ENCODE data around the gene RABGEF1. TPM values are rescaled to one million over a fixed set of nuclear protein-coding genes. Genes with fewer than 3 reads are reported as not detected.
A peak's percentile ranks its signal among the peaks of the same experiment; 100 is the strongest.

The RABGEF1 gene
- polyA plus RNA-seq, 3 donors = 13.6 to 17.3 (median 17.1) TPM

DNA sequence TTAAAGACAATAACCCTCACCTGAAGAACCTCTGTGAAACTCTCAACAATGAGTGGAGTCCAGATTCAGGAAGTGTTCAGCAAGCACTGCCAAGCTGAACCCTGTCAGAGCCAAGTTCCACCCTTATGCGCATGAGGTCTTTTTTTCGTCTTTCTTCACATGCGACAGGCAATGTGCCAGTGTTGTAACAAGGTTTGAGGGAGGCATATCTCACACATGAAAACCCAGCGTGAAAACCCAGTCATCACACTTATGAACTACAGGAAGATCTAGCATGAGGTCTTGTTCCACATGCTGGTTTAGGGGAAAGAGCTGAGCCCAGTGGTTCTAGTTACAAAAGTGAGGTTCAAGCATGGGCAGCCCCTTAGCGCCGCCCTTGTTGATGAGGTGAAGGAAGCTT lies 49.7 kb downstream of the RABGEF1 start:
- Mint-ChIP-seq H3K4me1 (no peaks in the 10 kb centered on the region), H3K9me3 (peaks cover 0 to 3% (median 0%) of the 10 kb centered on the region in 7 donors), H3K4me3 (no peak overlapping the region), H3K27ac (peak overlapping the region in 1 of 7 donors; percentile 3), H3K36me3 (peaks cover 72 to 91% of the 10 kb centered on the region in 2 donors), H3K27me3 (ENCODE audit: low read depth in 3 of 3) (peaks cover 0 to 2% (median 2%) of the 10 kb centered on the region in 3 donors)
- no peak for DNase-seq
- WGBS (ENCODE audit: insufficient coverage) = 100% methylated on average over 1 of the region's 6 CpGs
- Histone ChIP-seq H2AFZ (ENCODE audit: insufficient read depth, low read depth, low read length, poor library complexity, severe bottlenecking) (no peak overlapping the region), H3K79me2 (ENCODE audit: insufficient read depth, low read length) (no peaks in the 10 kb centered on the region), H3K9ac (ENCODE audit: insufficient read depth, low read length, poor library complexity, severe bottlenecking) (no peak overlapping the region), H3K9me3 (replicated peaks in 1 of 2; ENCODE audit: control insufficient read depth in 1 of 2, insufficient read depth in 1 of 2, low read length in 2 of 2) (no peaks in the 10 kb centered on the region), H3K27ac (ENCODE audit: low read depth in 1 of 2, low read length in 2 of 2) (no peak overlapping the region), H3K36me3 (replicated peaks in 1 of 2; ENCODE audit: control insufficient read depth in 1 of 2, insufficient read depth in 2 of 2, low read length in 2 of 2) (peaks cover 43 to 94% of the 10 kb centered on the region in 2 donors), H3K4me1 (ENCODE audit: control insufficient read depth in 1 of 2, insufficient read depth in 2 of 2, low read length in 2 of 2) (no peaks in the 10 kb centered on the region), H3K4me2 (replicated peaks; ENCODE audit: extremely low read depth, low read length, poor library complexity, severe bottlenecking) (no peak overlapping the region), H4K20me1 (ENCODE audit: insufficient read depth, low read length) (no peaks in the 10 kb centered on the region), H3K27me3 (ENCODE audit: control insufficient read depth in 2 of 2, insufficient read depth in 2 of 2, low read length in 2 of 2) (no peaks in the 10 kb centered on the region), H3K4me3 (replicated peaks in 1 of 3; ENCODE audit: low read depth in 2 of 3, low read length in 3 of 3) (no peak overlapping the region)
- intact Hi-C loops (cut with micrococcal nuclease) = no loop called here
- TF ChIP-seq, protein P1, sequence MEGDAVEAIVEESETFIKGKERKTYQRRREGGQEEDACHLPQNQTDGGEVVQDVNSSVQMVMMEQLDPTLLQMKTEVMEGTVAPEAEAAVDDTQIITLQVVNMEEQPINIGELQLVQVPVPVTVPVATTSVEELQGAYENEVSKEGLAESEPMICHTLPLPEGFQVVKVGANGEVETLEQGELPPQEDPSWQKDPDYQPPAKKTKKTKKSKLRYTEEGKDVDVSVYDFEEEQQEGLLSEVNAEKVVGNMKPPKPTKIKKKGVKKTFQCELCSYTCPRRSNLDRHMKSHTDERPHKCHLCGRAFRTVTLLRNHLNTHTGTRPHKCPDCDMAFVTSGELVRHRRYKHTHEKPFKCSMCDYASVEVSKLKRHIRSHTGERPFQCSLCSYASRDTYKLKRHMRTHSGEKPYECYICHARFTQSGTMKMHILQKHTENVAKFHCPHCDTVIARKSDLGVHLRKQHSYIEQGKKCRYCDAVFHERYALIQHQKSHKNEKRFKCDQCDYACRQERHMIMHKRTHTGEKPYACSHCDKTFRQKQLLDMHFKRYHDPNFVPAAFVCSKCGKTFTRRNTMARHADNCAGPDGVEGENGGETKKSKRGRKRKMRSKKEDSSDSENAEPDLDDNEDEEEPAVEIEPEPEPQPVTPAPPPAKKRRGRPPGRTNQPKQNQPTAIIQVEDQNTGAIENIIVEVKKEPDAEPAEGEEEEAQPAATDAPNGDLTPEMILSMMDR (IDR thresholded peaks at IDR 0.05) = no peak

DNA sequence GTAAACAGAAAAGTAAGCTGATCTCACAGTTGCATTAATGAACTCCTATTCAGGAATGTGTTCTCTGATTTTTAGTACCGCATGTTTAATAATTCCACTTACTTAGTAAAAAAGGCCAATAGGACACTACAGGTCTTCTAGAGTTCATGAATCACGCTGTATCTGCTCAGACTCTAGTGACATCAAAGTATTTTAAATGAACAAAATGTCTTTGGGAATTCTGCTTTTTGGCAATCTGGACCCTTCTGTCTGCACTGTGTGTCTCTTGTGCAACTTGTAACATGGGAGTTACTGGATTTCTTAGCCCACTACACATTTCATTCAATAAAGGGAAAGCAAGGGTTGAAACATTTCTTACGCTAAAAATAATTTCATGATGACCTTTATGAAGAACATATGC lies 50.2 kb downstream of the RABGEF1 start:
- Histone ChIP-seq H3K9ac (ENCODE audit: insufficient read depth, low read length, poor library complexity, severe bottlenecking) (no peak overlapping the region), H3K36me3 (replicated peaks in 1 of 2; ENCODE audit: control insufficient read depth in 1 of 2, insufficient read depth in 2 of 2, low read length in 2 of 2) (peaks cover 43 to 94% of the 10 kb centered on the region in 2 donors), H3K27ac (ENCODE audit: low read depth in 1 of 2, low read length in 2 of 2) (no peak overlapping the region), H3K4me1 (ENCODE audit: control insufficient read depth in 1 of 2, insufficient read depth in 2 of 2, low read length in 2 of 2) (no peaks in the 10 kb centered on the region), H2AFZ (ENCODE audit: insufficient read depth, low read depth, low read length, poor library complexity, severe bottlenecking) (no peak overlapping the region), H3K27me3 (ENCODE audit: control insufficient read depth in 2 of 2, insufficient read depth in 2 of 2, low read length in 2 of 2) (no peaks in the 10 kb centered on the region), H3K4me3 (replicated peaks in 1 of 3; ENCODE audit: low read depth in 2 of 3, low read length in 3 of 3) (no peak overlapping the region), H3K9me3 (replicated peaks in 1 of 2; ENCODE audit: control insufficient read depth in 1 of 2, insufficient read depth in 1 of 2, low read length in 2 of 2) (no peaks in the 10 kb centered on the region), H3K79me2 (ENCODE audit: insufficient read depth, low read length) (no peaks in the 10 kb centered on the region), H4K20me1 (ENCODE audit: insufficient read depth, low read length) (no peaks in the 10 kb centered on the region), H3K4me2 (replicated peaks; ENCODE audit: extremely low read depth, low read length, poor library complexity, severe bottlenecking) (no peak overlapping the region)
- intact Hi-C loops (cut with micrococcal nuclease) = no loop called here
- no peak overlapping the region for H3K27ac Mint-ChIP-seq
- H3K4me1 Mint-ChIP-seq = no peaks in the 10 kb centered on the region
- H3K9me3 Mint-ChIP-seq = peaks cover 0 to 3% (median 0%) of the 10 kb centered on the region in 7 donors
- TF ChIP-seq, protein P1 (IDR thresholded peaks at IDR 0.05) = no peak
- peaks cover 72 to 91% of the 10 kb centered on the region in 2 donors for H3K36me3 Mint-ChIP-seq
- peaks cover 0 to 2% (median 2%) of the 10 kb centered on the region in 3 donors for H3K27me3 Mint-ChIP-seq (ENCODE audit: low read depth in 3 of 3)
- no peak overlapping the region for H3K4me3 Mint-ChIP-seq
- WGBS (ENCODE audit: insufficient coverage) = no CpG with 5 or more reads among the region's 3 CpGs
- DNase-seq = no peak
